Endothelial cell (in vitro differentiated cells): ENCODE data around the gene RTRAF. TPM values are rescaled to one million over a fixed set of nuclear protein-coding genes. Genes with fewer than 3 reads are reported as not detected.

Experiments
- DNase-seq: peaks from one replicate; pipeline ENCODE4 v3.0.0; 2021; ENCODE audit warnings: low spot score
- H3K27ac Mint-ChIP-seq: one replicate; pipeline ENCODE4 v1.8.0; 2021; ENCODE audit warnings: mixed read lengths, inconsistent platforms; ENCODE audit not compliant: unreplicated experiment
- H3K27me3 Mint-ChIP-seq: one replicate; pipeline ENCODE4 v1.8.0; 2021; ENCODE audit warnings: mild to moderate bottlenecking, moderate library complexity, mixed read lengths, inconsistent platforms; ENCODE audit not compliant: unreplicated experiment
- H3K36me3 Mint-ChIP-seq: one replicate; pipeline ENCODE4 v1.8.0; 2021; ENCODE audit warnings: mild to moderate bottlenecking, low read depth, mixed read lengths, inconsistent platforms; ENCODE audit not compliant: unreplicated experiment
- H3K4me1 Mint-ChIP-seq: one replicate; pipeline ENCODE4 v1.8.0; 2021; ENCODE audit warnings: mild to moderate bottlenecking, mixed read lengths, inconsistent platforms; ENCODE audit not compliant: unreplicated experiment
- H3K4me3 Mint-ChIP-seq: one replicate; pipeline ENCODE4 v1.8.0; 2021; ENCODE audit warnings: mild to moderate bottlenecking, mixed read lengths, inconsistent platforms; ENCODE audit not compliant: unreplicated experiment
- H3K9me3 Mint-ChIP-seq: one replicate; pipeline ENCODE4 v1.8.0; 2021; ENCODE audit warnings: mixed read lengths, inconsistent platforms; ENCODE audit not compliant: unreplicated experiment
- total RNA-seq: library from RNA; stranded (reverse); fragmentation: NEBNext Ultra II Directional; extraction: Animal tissue kit (Norgen Biotek cat#: 25700); gene quantifications from one replicate; pipeline ENCODE4 v1.2.1, GENCODE V29; 2021; ENCODE audit not compliant: unreplicated experiment
- TF ChIP-seq, protein P1 (sequence below): fragments of 200-600 bp; sonication (generic); IDR thresholded peaks from one replicate; pipeline ENCODE4 v1.5.0; 2021; ENCODE audit warnings: antibody characterized with exemption; ENCODE audit not compliant: unreplicated experiment

The RTRAF gene
- total RNA-seq, 1 donor from 2014 or later = 260 TPM

DNA sequence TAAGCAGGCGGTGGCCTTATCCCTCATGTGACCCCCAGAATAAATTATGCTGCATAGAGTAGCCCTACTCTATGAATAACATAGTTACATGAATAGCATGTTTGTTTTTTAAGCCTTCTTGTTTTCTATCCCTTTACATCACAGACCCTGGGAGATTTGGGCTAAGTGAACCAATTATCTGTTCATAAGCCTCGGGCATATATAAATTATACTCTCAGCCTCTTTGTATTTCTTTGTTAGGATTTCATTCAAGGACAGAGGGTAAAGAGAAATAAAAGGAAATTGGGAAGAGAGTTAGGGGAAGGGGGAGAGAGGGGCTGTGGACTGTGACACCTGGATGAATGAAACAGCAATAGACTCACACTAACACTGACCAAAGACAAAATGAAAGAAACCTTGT, 35.3 kb upstream of the RTRAF start:
- H3K36me3 Mint-ChIP-seq = peaks cover 20% of the 10 kb centered on the region
- no peak overlapping the region for H3K4me3 Mint-ChIP-seq
- no peak for DNase-seq
- H3K27ac Mint-ChIP-seq = no peak overlapping the region
- H3K27me3 Mint-ChIP-seq = no peaks in the 10 kb centered on the region
- TF ChIP-seq, protein P1, sequence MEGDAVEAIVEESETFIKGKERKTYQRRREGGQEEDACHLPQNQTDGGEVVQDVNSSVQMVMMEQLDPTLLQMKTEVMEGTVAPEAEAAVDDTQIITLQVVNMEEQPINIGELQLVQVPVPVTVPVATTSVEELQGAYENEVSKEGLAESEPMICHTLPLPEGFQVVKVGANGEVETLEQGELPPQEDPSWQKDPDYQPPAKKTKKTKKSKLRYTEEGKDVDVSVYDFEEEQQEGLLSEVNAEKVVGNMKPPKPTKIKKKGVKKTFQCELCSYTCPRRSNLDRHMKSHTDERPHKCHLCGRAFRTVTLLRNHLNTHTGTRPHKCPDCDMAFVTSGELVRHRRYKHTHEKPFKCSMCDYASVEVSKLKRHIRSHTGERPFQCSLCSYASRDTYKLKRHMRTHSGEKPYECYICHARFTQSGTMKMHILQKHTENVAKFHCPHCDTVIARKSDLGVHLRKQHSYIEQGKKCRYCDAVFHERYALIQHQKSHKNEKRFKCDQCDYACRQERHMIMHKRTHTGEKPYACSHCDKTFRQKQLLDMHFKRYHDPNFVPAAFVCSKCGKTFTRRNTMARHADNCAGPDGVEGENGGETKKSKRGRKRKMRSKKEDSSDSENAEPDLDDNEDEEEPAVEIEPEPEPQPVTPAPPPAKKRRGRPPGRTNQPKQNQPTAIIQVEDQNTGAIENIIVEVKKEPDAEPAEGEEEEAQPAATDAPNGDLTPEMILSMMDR = no peak
- no peaks in the 10 kb centered on the region for H3K9me3 Mint-ChIP-seq
- H3K4me1 Mint-ChIP-seq = no peaks in the 10 kb centered on the region

DNA sequence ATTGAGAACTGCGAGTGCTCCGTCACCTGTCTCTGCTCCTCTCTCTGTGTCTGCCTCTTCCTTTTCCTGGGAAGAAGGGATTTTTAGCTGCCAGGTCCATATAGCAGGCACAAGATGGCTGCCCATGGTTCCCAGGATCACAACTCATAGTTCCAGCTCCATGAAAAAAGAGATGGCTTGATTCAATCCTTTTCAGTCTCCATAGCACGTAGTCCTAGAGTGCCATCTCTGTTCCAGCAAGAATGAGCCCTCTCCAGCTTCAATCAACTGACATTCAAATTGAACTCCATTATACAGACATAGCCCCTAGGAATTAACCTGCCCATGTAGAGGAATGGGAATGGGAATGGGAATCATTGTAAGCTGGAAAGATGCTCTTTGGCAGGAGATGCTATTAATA, 34.7 kb upstream of the RTRAF start:
- Mint-ChIP-seq H3K27me3 (no peaks in the 10 kb centered on the region), H3K36me3 (peaks cover 26% of the 10 kb centered on the region), H3K27ac (no peak overlapping the region), H3K4me1 (no peaks in the 10 kb centered on the region), H3K4me3 (no peak overlapping the region), H3K9me3 (no peaks in the 10 kb centered on the region)
- TF ChIP-seq, protein P1 = no peak
- DNase-seq = no peak

DNA sequence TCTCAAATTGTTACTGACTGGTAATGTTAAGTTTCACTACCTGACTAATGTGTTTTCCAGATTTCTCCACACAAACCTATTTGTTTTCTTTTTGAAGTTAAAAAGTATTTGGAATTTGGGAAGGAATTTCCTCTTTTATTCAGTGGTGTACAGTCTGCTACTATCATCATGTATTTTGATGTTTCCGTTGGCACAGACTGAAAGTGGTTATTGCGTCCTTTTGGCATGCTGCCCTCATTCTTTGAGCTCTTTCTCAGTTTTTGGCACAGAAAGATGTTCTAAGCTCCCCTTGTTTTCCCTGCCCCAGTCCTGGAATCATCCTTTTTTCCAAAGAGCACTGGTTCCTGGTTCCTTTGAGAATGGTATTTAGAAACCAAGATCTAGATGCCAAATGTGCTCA, 31.4 kb upstream of the RTRAF start:
- Mint-ChIP-seq H3K27ac (no peak overlapping the region), H3K4me3 (no peak overlapping the region), H3K4me1 (peaks cover 3% of the 10 kb centered on the region), H3K9me3 (no peaks in the 10 kb centered on the region), H3K36me3 (peaks cover 33% of the 10 kb centered on the region), H3K27me3 (peaks cover 2% of the 10 kb centered on the region)
- DNase-seq = no peak
- TF ChIP-seq, protein P1 = no peak

DNA sequence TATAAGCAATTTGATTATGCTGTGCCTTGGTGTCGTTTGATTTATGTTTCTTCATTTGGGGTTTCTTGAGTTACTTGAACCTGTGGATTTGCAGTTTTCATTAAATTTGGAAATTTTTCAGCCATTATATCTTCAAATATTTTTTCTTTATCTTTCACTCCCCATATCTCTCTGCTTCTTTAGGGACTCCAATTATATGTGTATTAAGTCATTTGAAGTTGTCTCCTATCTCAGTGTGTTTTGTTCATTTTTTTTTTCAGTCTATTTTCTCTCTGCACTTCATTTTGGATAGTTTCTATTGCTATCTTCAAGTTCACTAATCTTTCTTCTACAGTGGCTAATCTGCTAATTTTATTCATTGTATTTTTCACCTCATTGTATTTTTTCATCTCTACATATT, 29.4 kb upstream of the RTRAF start:
- Mint-ChIP-seq H3K4me1 (peaks cover 5% of the 10 kb centered on the region), H3K27ac (no peak overlapping the region), H3K36me3 (peaks cover 33% of the 10 kb centered on the region), H3K27me3 (peaks cover 2% of the 10 kb centered on the region), H3K9me3 (no peaks in the 10 kb centered on the region), H3K4me3 (peak overlapping the region; percentile 21)
- TF ChIP-seq, protein P1 = no peak
- DNase-seq = no peak

DNA sequence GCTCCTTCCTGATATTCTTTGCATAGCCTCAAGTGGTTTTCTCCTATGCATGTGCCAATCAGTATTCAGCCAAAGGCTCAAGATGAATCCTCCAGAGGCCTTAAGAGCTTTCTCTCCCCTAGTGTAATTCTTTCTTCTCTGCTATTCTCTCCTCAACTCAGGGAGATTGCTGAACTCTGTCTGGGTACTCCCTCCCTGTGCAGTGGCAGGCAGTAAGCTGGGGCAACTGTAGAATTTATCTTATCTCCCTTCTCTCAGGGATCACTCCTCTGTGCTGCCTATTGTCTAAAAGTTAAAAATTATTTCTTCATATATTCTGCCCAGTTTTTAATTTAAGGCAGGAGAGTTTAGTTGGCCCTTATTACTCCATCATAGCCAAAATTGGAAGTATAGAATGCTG, 28.5 kb upstream of the RTRAF start:
- Mint-ChIP-seq H3K9me3 (no peaks in the 10 kb centered on the region), H3K27me3 (peaks cover 2% of the 10 kb centered on the region), H3K36me3 (peaks cover 33% of the 10 kb centered on the region), H3K27ac (no peak overlapping the region), H3K4me1 (peaks cover 5% of the 10 kb centered on the region), H3K4me3 (no peak overlapping the region)
- DNase-seq = no peak
- TF ChIP-seq, protein P1 = no peak
